ENCODE measurements around the gene HIBCH. TPM values are rescaled to one million over a fixed set of nuclear protein-coding genes. Genes with fewer than 3 reads are reported as not detected.

HIBCH gene
- total RNA-seq, 2 experiments from 2014 or later, result 15.6 to 29.7 TPM

- Histone ChIP-seq H3K4me3 (ENCODE audit: low read depth, low read length, poor library complexity, severe bottlenecking) (no peak overlapping the region), H3K36me3 (ENCODE audit: insufficient read depth, low read length) (no peaks in the 10 kb centered on the region), H3K27ac (ENCODE audit: low read depth, low read length, poor library complexity, severe bottlenecking) (no peak overlapping the region), H3K4me2 (ENCODE audit: low read length) (no peak overlapping the region), H3K9me3 (ENCODE audit: low read length) (no peaks in the 10 kb centered on the region), H2AFZ (ENCODE audit: low read length) (no peak overlapping the region), H4K20me1 (ENCODE audit: insufficient read depth, low read length) (no peaks in the 10 kb centered on the region), H3K9me2 (ENCODE audit: insufficient read depth, low read length) (no peaks in the 10 kb centered on the region), H3K79me2 (ENCODE audit: insufficient read depth, low read depth, low read length) (no peaks in the 10 kb centered on the region), H3K4me1 (ENCODE audit: insufficient read depth, low read length, poor library complexity, severe bottlenecking) (no peaks in the 10 kb centered on the region)
- CTCF ChIA-PET (ENCODE audit: unreplicated experiment), result no interaction called here
- no peak for DNase-seq (ENCODE audit: low spot score)
- POLR2A ChIA-PET, result no interaction called here
- TF ChIP-seq, protein P1, sequence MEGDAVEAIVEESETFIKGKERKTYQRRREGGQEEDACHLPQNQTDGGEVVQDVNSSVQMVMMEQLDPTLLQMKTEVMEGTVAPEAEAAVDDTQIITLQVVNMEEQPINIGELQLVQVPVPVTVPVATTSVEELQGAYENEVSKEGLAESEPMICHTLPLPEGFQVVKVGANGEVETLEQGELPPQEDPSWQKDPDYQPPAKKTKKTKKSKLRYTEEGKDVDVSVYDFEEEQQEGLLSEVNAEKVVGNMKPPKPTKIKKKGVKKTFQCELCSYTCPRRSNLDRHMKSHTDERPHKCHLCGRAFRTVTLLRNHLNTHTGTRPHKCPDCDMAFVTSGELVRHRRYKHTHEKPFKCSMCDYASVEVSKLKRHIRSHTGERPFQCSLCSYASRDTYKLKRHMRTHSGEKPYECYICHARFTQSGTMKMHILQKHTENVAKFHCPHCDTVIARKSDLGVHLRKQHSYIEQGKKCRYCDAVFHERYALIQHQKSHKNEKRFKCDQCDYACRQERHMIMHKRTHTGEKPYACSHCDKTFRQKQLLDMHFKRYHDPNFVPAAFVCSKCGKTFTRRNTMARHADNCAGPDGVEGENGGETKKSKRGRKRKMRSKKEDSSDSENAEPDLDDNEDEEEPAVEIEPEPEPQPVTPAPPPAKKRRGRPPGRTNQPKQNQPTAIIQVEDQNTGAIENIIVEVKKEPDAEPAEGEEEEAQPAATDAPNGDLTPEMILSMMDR (conservative IDR thresholded peaks at IDR 0.05; ENCODE audit: low read length), result no peak
- no peak for TF ChIP-seq EZH2phosphoT487 (IDR thresholded peaks at IDR 0.05; ENCODE audit: borderline replicate concordance, low read depth, low read length)
- intact Hi-C loops (cut with micrococcal nuclease; ENCODE audit: unreplicated experiment), result no loop called here
- BruUV-seq (replicated peaks), result no TSS peak
Measured at GRCh38 chr2:190202018-190202417, 117.6 kb downstream of the HIBCH start.

- no peak overlapping the region for H3K27ac ChIP-seq (ENCODE audit: low read depth, low read length, poor library complexity, severe bottlenecking)
- no peak overlapping the region for H2AFZ ChIP-seq (ENCODE audit: low read length)
- no peaks in the 10 kb centered on the region for H3K4me1 ChIP-seq (ENCODE audit: insufficient read depth, low read length, poor library complexity, severe bottlenecking)
- H4K20me1 ChIP-seq (ENCODE audit: insufficient read depth, low read length), result no peaks in the 10 kb centered on the region
- no peak overlapping the region for H3K4me3 ChIP-seq (ENCODE audit: low read depth, low read length, poor library complexity, severe bottlenecking)
- POLR2A ChIA-PET, result no interaction called here
- CTCF ChIA-PET (ENCODE audit: unreplicated experiment), result no interaction called here
- TF ChIP-seq, protein P1 (conservative IDR thresholded peaks at IDR 0.05; ENCODE audit: low read length), result no peak
- no peak for TF ChIP-seq EZH2phosphoT487 (IDR thresholded peaks at IDR 0.05; ENCODE audit: borderline replicate concordance, low read depth, low read length)
- intact Hi-C loops (cut with micrococcal nuclease; ENCODE audit: unreplicated experiment), result no loop called here
- no peaks in the 10 kb centered on the region for H3K79me2 ChIP-seq (ENCODE audit: insufficient read depth, low read depth, low read length)
- no peak overlapping the region for H3K4me2 ChIP-seq (ENCODE audit: low read length)
- H3K9me2 ChIP-seq (ENCODE audit: insufficient read depth, low read length), result no peaks in the 10 kb centered on the region
- no peak for DNase-seq (ENCODE audit: low spot score)
- no TSS peak for BruUV-seq (replicated peaks)
- H3K9me3 ChIP-seq (ENCODE audit: low read length), result no peaks in the 10 kb centered on the region
- H3K36me3 ChIP-seq (ENCODE audit: insufficient read depth, low read length), result no peaks in the 10 kb centered on the region
Measured at GRCh38 chr2:190200603-190201002, 119.0 kb downstream of the HIBCH start.

DNA sequence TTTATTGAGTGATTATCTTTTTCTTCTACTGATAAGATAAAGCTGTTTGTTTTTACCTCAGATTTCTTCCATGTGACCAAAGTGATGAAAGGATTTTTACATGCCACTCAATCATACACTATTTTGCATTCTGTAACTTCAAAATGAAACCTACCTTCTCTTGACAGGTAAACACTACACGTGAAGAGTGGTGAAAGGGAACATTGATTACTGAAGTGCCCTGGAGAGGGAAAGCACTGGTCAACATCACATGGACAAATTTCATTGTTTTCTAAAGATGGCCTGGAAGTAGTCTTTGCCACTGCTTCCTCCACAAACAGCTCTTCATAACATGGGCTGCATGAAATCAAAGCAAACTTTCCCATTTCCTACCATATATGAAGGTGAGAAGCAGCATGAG, 120.1 kb downstream of the HIBCH start:
- Histone ChIP-seq H3K4me2 (ENCODE audit: low read length) (no peak overlapping the region), H3K4me3 (ENCODE audit: low read depth, low read length, poor library complexity, severe bottlenecking) (no peak overlapping the region), H3K9me2 (ENCODE audit: insufficient read depth, low read length) (no peaks in the 10 kb centered on the region), H4K20me1 (ENCODE audit: insufficient read depth, low read length) (no peaks in the 10 kb centered on the region), H3K9me3 (ENCODE audit: low read length) (no peaks in the 10 kb centered on the region), H3K79me2 (ENCODE audit: insufficient read depth, low read depth, low read length) (no peaks in the 10 kb centered on the region), H3K4me1 (ENCODE audit: insufficient read depth, low read length, poor library complexity, severe bottlenecking) (no peaks in the 10 kb centered on the region), H3K36me3 (ENCODE audit: insufficient read depth, low read length) (no peaks in the 10 kb centered on the region), H3K27ac (ENCODE audit: low read depth, low read length, poor library complexity, severe bottlenecking) (no peak overlapping the region), H2AFZ (ENCODE audit: low read length) (no peak overlapping the region)
- POLR2A ChIA-PET, result interaction anchor here (0.6 to 2.6 kb wide), 6 partner anchors 10 to 62 kb away, joined by 3 to 11 read pairs (median 3); a partner anchor contains a TSS
- CTCF ChIA-PET (ENCODE audit: unreplicated experiment), result no interaction called here
- intact Hi-C loops (cut with micrococcal nuclease; ENCODE audit: unreplicated experiment), result no loop called here
- DNase-seq (ENCODE audit: low spot score), result no peak
- no TSS peak for BruUV-seq (replicated peaks)
- TF ChIP-seq, protein P1 (conservative IDR thresholded peaks at IDR 0.05; ENCODE audit: low read length), result no peak
